Neural progenitor cell (in vitro differentiated cells): ENCODE data around the gene BCAP31.
"Not testable (repeated sequence)": the region's sequence is repeated elsewhere in the genome, so short reads cannot be mapped to it uniquely, and the experiment has no call there.

ENCODE experiments used
- EZH2 ChIP-seq: fragments of 200-600 bp; sonication (generic); IDR thresholded peaks from 2 replicates; pipeline ENCODE4 v1.6.1; 2017; ENCODE audit warnings: antibody characterized with exemption, mild to moderate bottlenecking, moderate library complexity
- EZH2phosphoT487 ChIP-seq: fragments of 200-600 bp; sonication (generic); IDR thresholded peaks from 2 replicates; pipeline ENCODE4 v1.6.1; 2017; ENCODE audit warnings: antibody characterized with exemption
- TF ChIP-seq, protein P1 (sequence below): fragments of 200-600 bp; sonication (generic); IDR thresholded peaks from 2 replicates; pipeline ENCODE4 v1.5.1; 2017; ENCODE audit warnings: antibody characterized with exemption, mild to moderate bottlenecking

DNA sequence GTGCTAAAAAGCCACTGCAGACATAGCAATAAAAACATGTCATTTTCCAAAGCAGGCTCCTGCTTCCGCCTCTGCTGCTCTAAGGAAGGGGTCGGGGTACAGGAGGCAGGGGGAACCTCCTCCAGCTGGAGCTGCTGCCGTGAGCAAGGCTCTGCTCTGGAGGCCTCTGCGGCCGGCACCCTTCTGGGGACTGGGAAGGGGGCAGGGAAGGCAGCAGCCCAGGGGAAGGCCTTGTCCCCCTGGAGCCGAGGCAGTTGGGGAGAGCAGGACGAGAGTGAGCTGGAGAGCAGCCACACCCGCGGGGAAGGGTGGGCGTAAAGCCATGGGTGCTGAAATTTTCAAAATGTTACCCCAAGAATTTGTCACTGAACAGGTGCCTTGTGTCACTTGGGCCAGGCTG lies 27.6 kb downstream of the BCAP31 start:
- TF ChIP-seq, protein P1, sequence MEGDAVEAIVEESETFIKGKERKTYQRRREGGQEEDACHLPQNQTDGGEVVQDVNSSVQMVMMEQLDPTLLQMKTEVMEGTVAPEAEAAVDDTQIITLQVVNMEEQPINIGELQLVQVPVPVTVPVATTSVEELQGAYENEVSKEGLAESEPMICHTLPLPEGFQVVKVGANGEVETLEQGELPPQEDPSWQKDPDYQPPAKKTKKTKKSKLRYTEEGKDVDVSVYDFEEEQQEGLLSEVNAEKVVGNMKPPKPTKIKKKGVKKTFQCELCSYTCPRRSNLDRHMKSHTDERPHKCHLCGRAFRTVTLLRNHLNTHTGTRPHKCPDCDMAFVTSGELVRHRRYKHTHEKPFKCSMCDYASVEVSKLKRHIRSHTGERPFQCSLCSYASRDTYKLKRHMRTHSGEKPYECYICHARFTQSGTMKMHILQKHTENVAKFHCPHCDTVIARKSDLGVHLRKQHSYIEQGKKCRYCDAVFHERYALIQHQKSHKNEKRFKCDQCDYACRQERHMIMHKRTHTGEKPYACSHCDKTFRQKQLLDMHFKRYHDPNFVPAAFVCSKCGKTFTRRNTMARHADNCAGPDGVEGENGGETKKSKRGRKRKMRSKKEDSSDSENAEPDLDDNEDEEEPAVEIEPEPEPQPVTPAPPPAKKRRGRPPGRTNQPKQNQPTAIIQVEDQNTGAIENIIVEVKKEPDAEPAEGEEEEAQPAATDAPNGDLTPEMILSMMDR = not testable (repeated sequence)
- not testable (repeated sequence) for TF ChIP-seq EZH2, EZH2phosphoT487
